ENCODE measurements around the gene NETO2. TPM values are rescaled to one million over a fixed set of nuclear protein-coding genes. Genes with fewer than 3 reads are reported as not detected.

Gene NETO2
- total and polyA plus RNA-seq, 9 of the 15 experiments (the other 6 are each of a cell fraction or from before 2014, with no cell fraction given) = 4.1 to 37.0 (median 22.2) TPM

DNA sequence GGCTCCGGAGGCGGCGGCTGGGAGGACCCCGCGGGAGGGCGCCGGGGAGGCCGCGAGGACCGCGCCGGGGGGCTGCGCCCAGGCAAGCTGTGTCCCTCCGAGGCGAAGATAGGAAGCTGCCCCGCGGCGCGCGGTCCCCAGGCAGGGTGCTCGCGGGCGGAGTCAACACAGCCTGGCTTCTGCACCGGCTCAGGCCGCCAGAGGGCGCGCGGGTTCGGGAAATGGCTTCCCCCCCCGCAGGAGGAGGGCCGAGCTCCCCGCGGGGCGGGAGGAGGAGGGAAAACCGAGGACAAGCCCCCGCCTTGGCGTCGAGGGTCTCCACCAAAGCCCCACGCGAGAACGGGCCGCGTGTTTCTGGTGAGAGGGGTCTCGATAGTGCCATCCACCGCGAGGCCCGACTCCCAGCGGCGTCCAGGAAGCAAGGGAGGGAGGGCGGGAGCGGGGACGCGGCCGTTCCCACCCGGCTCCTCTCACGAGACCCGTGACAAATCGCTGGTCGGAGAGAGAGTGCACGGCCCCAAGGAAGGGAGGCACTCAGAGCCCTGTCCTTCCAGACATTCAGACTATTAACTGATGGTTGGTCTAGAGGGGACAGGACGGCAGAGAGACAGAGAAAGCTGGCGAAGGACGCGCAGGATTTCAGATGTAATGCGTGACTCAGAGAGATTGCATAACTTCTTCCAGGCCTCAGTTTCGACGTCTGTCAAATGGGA lies 105.8 kb downstream of the NETO2 start (continued):
- 0 out of 4 replicates have a peak, but pooled peaks of 1 of the 2 experiments have one; percentile 25 for TF ChIP-seq FOXA3 (CRISPR knock-in tag; conservative IDR thresholded peaks at IDR 0.05 in 1 of 2, IDR thresholded peaks at IDR 0.05 in 1 of 2)
- peak; percentile 73 for TF ChIP-seq L3MBTL2 (IDR thresholded peaks at IDR 0.05)
- peak; percentile 88 for TF ChIP-seq XRCC5 (IDR thresholded peaks at IDR 0.05; ENCODE audit: low read depth, low read length)
- TF ChIP-seq FOXK2 (conservative IDR thresholded peaks at IDR 0.05 in 1 of 2, IDR thresholded peaks at IDR 0.05 in 1 of 2; ENCODE audit: low read depth in 2 of 2) = 0 out of 4 replicates have a peak, but pooled peaks of 1 of the 2 experiments have one; percentile 15
- TF ChIP-seq, protein P1, sequence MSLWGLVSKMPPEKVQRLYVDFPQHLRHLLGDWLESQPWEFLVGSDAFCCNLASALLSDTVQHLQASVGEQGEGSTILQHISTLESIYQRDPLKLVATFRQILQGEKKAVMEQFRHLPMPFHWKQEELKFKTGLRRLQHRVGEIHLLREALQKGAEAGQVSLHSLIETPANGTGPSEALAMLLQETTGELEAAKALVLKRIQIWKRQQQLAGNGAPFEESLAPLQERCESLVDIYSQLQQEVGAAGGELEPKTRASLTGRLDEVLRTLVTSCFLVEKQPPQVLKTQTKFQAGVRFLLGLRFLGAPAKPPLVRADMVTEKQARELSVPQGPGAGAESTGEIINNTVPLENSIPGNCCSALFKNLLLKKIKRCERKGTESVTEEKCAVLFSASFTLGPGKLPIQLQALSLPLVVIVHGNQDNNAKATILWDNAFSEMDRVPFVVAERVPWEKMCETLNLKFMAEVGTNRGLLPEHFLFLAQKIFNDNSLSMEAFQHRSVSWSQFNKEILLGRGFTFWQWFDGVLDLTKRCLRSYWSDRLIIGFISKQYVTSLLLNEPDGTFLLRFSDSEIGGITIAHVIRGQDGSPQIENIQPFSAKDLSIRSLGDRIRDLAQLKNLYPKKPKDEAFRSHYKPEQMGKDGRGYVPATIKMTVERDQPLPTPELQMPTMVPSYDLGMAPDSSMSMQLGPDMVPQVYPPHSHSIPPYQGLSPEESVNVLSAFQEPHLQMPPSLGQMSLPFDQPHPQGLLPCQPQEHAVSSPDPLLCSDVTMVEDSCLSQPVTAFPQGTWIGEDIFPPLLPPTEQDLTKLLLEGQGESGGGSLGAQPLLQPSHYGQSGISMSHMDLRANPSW (CRISPR knock-in tag; IDR thresholded peaks at IDR 0.05) = 0 out of 2 replicates have a peak, but pooled peaks have one; percentile 40
- TF ChIP-seq NRF1 (conservative IDR thresholded peaks at IDR 0.05 in 1 of 2, IDR thresholded peaks at IDR 0.05 in 1 of 2) = peak in 1 of 2 experiments; percentile 7; a peak in 2 of 4 replicates
- TF ChIP-seq EWSR1 (IDR thresholded peaks at IDR 0.05; ENCODE audit: borderline replicate concordance, low read depth, partially characterized antibody) = no peak
- TF ChIP-seq MYC (IDR thresholded peaks at IDR 0.05; ENCODE audit: low read depth, low read length) = peak; percentile 72; the same call in 1 of the 2 replicates
- TF ChIP-seq MYC (CRISPR knock-in tag; IDR thresholded peaks at IDR 0.05; ENCODE audit: borderline replicate concordance, low read depth) = no peak
- TF ChIP-seq HCFC1 (IDR thresholded peaks at IDR 0.05; ENCODE audit: low read depth, low read length) = no peak
- TF ChIP-seq RBM39 (optimal IDR thresholded peaks at IDR 0.05; ENCODE audit: low read depth, low read length) = peak; percentile 45
- TF ChIP-seq CBX5 (IDR thresholded peaks at IDR 0.05; ENCODE audit: borderline replicate concordance, low read depth) = peak; percentile 25; the same call in 1 of the 2 replicates
- peak; percentile 100 for TF ChIP-seq BCOR (IDR thresholded peaks at IDR 0.05)
- TF ChIP-seq HMGXB4 (CRISPR knock-in tag; IDR thresholded peaks at IDR 0.05) = peak; percentile 90; the same call in 1 of the 2 replicates
- peak in 1 of 2 experiments; percentile 61; a peak in 1 of 4 replicates for TF ChIP-seq ARNT (IDR thresholded peaks at IDR 0.05)
- TF ChIP-seq, protein P2, sequence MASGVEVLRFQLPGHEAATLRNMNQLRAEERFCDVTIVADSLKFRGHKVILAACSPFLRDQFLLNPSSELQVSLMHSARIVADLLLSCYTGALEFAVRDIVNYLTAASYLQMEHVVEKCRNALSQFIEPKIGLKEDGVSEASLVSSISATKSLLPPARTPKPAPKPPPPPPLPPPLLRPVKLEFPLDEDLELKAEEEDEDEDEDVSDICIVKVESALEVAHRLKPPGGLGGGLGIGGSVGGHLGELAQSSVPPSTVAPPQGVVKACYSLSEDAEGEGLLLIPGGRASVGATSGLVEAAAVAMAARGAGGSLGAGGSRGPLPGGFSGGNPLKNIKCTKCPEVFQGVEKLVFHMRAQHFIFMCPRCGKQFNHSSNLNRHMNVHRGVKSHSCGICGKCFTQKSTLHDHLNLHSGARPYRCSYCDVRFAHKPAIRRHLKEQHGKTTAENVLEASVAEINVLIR (CRISPR knock-in tag; IDR thresholded peaks at IDR 0.05) = no peak
- TF ChIP-seq NUFIP1 (IDR thresholded peaks at IDR 0.05; ENCODE audit: partially characterized antibody) = peak; percentile 49
- TF ChIP-seq PCBP2 (IDR thresholded peaks at IDR 0.05; ENCODE audit: low read depth, low read length, poor library complexity, severe bottlenecking) = peak; percentile 16
- peak; percentile 39; the same call in 1 of the 2 replicates for TF ChIP-seq SIN3B (IDR thresholded peaks at IDR 0.05; ENCODE audit: low read depth)
- TF ChIP-seq ZBTB7A (IDR thresholded peaks at IDR 0.05; ENCODE audit: borderline replicate concordance, control insufficient read depth, low read depth, low read length) = peak; percentile 91; the same call in 1 of the 2 replicates
- peak; percentile 58; the same call in 1 of the 2 replicates for TF ChIP-seq LEF1 (IDR thresholded peaks at IDR 0.05)
- TF ChIP-seq, protein P3, sequence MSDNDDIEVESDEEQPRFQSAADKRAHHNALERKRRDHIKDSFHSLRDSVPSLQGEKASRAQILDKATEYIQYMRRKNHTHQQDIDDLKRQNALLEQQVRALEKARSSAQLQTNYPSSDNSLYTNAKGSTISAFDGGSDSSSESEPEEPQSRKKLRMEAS (CRISPR knock-in tag; IDR thresholded peaks at IDR 0.05) = no peak
